Ishikawa (cell line): ENCODE data around the gene GRID2.

Experiments used
- CEBPB ChIP-seq: IDR thresholded peaks from 2 replicates; pipeline ENCODE4 v1.6.1; 2012
- CREB1 ChIP-seq: IDR thresholded peaks from 2 replicates; pipeline ENCODE4 v1.6.1; 2012; ENCODE audit warnings: low read depth
- EGR1 ChIP-seq: IDR thresholded peaks from 2 replicates; pipeline ENCODE4 v1.6.1; 2012
- EP300 ChIP-seq: IDR thresholded peaks from 2 replicates; pipeline ENCODE4 v1.6.1; 2012; ENCODE audit warnings: borderline replicate concordance
- FOXM1 ChIP-seq: IDR thresholded peaks from 2 replicates; pipeline ENCODE4 v1.6.1; 2012; ENCODE audit warnings: low read depth, borderline replicate concordance
- MAX ChIP-seq: IDR thresholded peaks from 2 replicates; pipeline ENCODE4 v1.6.1; 2012
- NFIC ChIP-seq: IDR thresholded peaks from 2 replicates; pipeline ENCODE4 v1.6.1; 2012
- RAD21 ChIP-seq: IDR thresholded peaks from 2 replicates; pipeline ENCODE4 v1.6.1; 2012; ENCODE audit warnings: low read depth
- REST ChIP-seq: IDR thresholded peaks from 2 replicates; pipeline ENCODE4 v1.6.1; 2012; ENCODE audit warnings: low read depth, mild to moderate bottlenecking
- TAF1 ChIP-seq: IDR thresholded peaks from 2 replicates; pipeline ENCODE4 v1.6.1; 2012; ENCODE audit warnings: low read depth, mild to moderate bottlenecking
- TCF12 ChIP-seq: IDR thresholded peaks from 2 replicates; pipeline ENCODE4 v1.6.1; 2012; ENCODE audit warnings: low read depth
- TEAD4 ChIP-seq: IDR thresholded peaks from 2 replicates; pipeline ENCODE4 v1.6.1; 2012
- USF1 ChIP-seq: IDR thresholded peaks from 2 replicates; pipeline ENCODE4 v1.6.1; 2012
- YY1 ChIP-seq: IDR thresholded peaks from 2 replicates; pipeline ENCODE4 v1.6.1; 2012; ENCODE audit warnings: low read depth

DNA sequence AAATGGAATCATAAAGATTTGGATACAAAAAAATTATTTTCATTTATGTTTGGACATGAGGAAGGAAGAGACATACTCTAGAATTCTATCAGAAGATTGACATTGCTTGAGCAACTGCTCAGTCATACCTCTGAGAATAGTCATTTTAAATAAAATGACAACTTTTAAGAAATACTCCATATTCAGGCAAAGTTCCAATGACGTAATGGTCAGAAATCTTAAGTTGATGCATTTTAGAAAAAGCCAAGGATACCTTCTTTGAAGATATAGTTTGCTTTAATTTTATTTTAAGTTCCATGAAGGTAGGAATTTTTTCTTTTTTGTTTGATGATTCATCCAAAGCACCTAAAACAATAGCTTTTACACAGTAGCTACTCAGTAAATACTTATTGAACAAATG is 1414.5 kb downstream of the GRID2 start:
- TF ChIP-seq TAF1 (no peak), EGR1 (no peak), NFIC (no peak), CEBPB (no peak), EP300 (no peak), RAD21 (no peak), REST (no peak), MAX (no peak), CREB1 (no peak), USF1 (no peak), TEAD4 (no peak), YY1 (no peak), FOXM1 (no peak), TCF12 (no peak)
